ENCODE data around the gene RPSA.
"Not testable (repeated sequence)": the region's sequence is repeated elsewhere in the genome, so short reads cannot be mapped to it uniquely, and the experiment has no call there.

Gene RPSA

DNA sequence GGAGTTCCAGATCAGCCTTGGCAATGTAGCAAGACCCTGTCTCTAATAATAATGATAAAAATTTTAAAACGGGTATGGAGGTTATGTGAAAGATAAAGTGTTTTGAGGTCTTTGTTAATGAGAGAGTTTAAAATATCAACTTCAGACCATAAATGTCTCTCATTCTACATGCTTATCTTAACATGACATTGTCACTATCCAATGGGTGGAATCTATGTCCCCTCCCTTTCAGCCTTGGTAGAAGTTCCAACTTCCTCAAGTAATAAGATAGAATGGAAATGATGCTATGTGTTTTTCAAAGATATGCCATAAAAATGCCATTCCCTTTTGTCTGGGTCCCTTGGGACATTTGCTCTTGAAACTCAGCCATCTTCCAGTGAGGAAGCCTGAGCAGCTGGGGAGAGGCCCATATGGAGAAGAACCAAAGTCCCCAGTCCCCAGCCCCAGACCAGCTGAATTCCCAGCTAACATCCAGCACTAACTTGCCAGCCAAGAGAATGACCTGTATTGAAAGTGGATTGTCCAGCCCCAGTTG is 17.0 kb downstream of the RPSA start:
- no peak for DNase-seq

DNA sequence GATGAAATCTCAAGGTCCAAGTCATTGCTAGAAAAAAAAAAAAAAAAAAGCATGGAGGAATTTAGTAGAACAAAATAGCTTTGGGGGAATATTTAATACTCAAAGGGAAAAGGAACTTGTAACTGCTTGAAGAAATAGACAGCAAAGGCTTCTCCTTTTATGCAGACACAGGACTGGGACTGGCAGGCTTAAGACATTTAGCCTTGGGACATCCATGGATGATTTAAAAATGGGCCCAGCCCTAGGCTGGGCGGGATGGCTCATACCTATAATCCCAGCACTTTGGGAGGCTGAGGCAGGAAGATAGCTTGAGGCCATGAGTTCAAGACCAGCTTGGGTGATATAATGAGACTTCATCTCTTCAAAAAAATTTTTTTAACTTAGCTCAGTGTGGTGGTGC is 19.8 kb downstream of the RPSA start:
- DNase-seq: no peak

DNA sequence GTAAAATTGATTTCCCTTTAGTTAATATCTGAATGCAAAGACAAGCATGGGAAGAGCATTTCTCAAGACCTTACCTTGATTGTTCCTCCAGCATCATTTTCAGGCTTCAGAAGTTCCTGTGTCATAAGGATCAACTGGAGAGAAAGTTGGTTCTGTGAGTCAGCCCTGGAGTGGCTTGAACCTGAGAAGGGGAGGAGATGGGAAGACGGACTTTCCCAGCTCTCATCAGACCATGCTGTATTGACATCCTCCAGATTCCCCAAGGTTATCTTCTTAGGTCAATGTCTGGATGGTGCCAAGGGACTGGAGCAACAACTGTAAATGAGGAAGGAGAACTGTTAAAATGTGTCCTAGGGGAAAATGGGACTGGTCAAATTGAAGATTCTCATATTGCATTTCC is 21.0 kb downstream of the RPSA start:
- DNase-seq: no peak

DNA sequence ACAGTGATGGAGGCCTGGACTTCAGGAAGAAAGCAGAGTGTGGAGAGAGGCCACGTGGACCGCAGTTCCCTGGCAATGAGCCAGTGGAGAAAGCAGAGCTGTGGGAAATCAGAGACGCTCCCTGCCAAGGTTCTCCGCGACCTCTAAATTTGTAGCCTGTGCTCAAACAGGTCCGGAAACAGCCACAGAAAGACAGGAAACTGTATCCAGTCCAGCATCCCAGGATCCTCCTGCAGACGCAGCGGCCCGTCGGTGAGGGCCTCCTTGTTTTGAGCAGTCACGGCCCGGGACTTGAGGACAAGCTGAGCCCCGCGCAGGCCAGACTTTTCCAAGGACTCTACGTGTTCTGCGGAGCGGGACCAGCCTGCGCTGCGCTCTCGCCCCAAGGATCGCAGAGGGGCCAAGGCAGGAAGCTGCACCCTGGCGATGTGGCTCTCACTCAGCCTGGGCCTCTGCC is 22.3 kb downstream of the RPSA start:
- no peak for DNase-seq

DNA sequence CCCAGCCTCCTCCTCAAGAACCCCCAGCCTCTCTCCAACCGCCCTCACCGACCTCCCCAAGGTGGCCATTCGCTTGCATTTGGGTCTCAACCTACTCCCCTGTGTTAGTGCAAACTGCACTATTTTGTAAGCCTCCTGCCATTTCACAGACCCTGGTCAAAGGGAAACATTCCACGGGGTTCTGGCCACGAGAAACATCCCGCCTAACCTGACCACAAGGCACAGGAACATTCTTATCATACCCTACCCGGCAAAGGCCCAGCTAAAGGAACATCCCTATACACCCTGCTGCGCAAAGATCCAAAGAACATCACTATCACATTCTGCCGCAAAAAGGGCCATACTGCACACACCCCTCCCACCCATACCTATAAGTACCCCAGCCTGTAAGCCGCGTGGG is 22.9 kb downstream of the RPSA start:
- DNase-seq: no peak

DNA sequence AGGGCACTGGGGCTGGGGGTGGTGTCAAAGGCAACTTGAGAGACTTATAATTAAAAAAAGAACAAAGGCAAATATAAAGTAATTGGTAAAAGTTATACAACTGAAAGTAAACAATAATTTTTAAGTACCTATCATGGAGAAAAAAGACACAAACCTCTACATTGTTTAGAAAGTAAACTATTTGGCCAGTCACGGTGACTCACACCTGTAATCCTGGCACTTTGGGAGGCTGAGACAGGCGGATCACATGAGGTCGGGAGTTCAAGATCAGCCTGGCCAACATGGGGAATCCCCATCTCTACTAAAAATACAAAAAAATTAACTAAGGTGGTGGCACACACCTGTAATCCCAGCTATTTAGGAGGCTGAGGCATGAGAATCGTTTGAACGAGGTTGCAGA is 25.8 kb downstream of the RPSA start:
- DNase-seq: no peak

DNA sequence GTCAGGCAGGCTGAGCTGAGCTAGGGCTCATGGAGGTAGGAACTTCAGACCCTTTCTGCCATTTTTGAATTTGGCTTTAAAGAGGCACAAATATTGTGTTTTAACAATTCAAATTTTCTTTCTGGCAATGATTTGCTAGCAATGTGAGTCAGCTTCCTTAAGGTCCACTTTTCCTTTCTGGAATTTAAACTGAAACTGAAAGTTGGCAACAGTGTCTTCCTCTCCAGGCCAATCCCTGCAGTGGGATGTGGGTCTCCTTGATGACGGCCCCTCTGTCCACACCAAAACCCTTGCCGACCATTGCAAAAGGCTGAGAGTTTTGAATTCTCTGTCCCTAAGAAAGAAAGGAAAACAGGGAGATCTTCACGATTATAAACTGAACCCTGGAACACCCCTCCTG is 27.1 kb downstream of the RPSA start:
- no peak for DNase-seq

DNA sequence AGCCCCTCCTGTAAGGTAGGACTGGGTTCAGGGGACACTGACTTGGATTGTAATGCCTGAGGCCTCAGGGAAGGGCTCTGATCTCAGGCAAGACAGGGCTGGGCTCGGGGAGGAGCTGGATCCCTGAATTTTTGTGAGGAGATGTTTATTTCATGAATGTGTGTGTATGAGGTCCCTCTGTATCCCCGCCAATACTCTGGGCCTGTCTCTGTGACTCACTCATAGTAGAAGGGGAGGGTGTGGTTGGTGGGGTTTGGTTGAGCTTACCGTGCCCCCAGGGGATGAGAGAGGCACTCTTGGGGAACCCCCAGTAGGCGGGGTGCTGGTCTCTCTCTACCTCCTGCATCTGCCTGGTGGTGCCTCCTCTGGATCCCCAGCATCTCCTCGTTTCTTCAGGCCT is 28.1 kb downstream of the RPSA start:
- DNase-seq: no peak

DNA sequence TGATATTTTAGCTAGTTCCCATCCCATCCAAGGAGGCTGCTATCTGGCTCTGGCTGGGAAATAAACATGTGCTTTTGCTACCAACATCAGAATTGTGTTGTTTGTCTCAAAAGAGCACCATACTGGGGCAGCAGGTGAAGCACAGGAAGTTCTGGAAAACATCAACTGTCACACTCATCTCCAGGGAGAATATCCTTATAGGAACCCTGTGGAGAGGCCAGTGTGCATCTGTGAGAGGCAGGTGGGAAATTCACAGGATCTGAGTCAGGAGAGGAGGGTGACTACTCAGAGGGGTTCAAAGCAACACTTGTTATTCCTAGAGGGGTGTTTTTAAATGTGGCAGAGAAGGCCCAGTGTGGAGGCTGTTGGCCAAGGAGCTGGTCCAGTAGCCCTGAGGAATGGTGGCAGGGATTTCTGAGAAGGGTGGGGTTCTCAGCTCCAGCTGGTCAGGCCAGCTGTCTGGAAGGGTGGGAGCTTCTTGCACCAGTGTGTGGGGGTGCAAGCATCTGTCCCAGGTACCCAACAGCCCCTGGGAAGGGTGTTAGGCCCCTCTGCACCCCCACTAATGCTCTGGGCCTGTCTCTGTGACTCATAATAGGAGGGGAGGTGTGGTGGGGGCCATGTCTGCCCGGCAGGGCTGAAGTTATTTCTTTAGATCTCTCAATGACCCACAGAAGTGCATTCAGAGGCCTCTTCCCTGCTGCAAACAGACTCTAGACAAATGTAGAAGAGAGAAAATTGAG is 28.7 kb downstream of the RPSA start:
- no peak for DNase-seq

DNA sequence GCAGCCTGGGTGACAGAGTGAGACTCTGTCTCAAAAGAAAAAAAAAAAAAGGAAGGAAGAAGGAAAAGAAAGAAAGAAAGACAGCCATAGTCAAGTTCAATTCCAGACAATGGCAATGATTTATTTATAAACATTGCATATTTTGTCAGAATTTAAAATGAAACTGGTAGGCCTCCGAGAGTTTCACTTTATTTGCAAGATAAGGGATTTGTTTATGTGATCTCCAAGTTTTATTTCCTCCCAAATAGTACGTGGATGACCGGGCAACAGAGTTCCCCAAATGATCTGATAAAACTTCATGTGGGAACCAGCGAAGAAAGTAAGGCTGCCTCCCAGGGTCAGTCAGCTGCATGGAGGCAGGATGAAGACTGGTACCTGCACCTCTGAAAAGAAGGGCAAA is 32.4 kb downstream of the RPSA start:
- DNase-seq: no peak

DNA sequence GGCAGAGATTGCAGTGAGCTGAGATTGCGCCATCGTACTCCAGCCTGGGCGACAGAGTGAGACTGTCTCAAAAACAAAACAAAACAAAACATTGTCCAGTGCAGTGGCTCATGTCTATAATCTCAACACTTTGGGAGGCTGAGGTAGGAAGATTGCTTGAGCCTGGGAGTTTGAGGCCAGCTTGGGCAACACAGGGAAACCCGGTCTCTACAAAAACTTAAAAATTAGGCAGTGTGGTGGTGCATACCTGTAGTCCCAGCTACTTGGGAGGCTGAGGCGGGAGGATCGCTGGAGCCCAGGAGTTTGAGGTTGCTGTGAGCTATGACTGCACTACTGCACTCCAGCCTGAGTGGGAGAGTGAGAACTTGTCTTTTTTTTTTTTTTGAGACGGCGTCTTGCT is 33.8 kb downstream of the RPSA start:
- DNase-seq: no peak

DNA sequence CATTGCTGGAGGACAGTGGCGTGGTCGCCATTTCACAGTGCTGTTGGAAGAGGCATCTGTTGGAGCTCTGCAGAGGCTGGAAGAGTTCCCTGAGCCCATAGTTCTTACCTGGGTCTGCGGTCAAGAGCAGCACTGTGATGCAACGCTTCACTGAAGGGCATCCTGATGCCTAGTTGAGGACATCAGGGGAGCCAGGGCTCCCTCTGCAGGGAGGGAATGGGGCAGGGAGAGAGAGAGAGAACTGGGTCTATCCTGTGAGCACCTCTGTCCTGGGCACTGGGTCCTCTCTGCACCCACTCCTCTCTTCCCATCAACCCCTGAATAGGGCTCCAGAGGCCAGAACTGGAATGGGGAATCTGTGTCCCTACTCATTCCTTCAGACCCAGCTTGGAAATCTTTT is 37.0 kb downstream of the RPSA start:
- DNase-seq: no peak

DNA sequence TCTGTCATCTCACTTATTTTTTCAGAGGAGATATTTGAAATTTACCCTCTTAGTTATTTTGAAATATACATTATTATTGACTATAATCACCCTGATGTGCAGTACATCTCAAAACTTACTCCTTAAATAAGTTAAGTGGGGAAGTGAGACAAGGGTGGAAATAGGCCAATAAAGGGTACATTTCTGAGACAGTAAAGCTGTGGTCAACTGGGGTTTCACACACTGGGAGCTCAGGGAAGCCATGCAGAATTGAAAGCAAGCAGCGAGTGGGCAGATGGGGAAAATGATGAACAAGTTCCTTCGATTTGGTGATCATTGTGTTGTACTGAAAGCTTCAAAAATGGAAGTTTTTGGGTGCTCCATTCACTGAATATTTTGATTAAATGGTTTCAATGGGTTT is 39.4 kb downstream of the RPSA start:
- DNase-seq: no peak

DNA sequence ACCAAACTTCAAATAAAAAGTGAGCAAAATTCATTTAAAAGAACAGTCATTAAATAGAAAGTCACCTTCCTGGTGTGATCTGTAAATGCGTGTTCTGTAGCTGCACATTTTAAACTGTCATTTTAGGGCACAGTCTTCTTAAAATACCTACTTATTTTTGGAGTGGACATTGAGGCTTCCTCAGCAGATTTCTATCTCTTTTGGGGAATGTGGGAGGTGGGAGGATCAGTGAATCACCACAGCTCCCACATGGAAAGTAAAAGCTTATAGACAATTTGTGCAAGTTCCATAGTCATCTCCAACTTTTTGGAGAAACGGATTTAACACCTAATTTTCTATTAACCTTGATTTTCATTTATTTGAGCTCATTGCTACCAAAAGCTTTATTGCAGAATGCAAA is 39.9 kb downstream of the RPSA start:
- DNase-seq: no peak

DNA sequence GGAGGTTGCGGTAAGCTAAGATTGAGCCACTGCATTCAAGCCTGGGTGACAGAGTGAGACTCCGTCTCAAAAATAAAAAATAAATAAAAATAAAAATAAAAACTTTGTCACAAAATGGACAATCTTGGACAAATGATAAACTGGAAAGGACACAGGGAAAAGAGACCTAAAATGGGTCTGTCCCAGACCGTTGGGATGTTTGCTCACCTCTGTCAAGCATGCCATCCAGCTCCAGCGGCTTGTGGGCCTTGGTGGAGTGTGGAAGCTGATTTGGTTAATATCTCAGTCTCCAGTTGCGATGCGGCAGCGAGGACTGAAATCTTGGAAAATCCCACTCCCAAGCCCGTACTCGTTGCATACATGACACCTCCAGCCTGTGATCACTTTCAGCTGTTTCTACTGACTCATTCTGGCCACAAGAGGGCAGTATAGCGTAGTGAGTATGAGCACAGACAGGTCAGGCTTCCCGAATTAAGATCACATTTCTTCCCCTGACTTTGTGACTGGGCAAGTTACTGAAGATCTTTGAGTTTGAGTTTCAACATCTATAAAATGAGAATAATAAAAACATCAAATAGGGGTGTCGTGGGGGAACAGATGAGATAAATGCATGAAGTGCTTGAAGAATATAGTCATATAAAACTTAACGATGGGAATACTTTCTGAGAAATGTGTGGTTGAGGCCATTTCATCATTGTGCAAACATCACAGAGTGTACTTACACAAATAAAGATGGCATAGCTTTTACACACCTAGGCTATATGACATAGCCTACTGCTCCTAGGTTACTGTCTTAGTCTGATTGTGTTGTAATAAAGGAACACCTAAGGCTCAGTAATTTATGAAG is 41.3 kb downstream of the RPSA start:
- peak; percentile 48 for DNase-seq

DNA sequence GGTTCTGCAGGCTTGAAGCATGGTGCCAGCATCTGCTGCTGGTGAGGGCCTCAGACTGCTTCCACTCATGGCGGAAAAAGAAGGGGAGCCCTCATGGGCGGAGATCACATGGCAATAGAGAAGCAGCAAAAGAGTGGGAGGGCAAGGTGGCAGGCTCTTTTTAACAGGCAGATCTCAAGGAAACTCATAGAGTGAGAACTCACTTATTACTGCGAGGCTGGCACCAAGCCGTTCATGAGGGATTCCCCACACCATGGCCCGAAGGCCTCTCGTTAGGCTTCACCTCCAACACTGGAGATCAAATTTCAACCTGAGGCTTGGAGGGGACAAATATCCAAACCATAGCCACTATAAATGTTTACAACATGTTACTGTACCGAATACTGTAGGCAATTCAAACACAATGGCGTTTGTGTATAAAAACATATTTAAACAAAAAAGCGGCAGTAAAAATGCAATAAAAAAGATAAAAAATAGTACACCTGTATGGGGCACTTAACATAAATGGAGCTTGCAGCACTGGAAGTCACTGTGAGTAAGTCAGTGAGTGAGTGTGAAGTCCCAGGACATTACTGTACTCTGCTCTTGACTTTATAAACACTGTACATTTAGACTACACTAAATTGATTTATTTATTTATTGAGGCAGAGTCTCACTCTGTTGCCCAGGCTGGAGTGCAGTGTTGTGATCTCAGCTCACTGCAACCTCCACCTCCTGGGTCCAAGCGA is 42.1 kb downstream of the RPSA start:
- no peak for DNase-seq

DNA sequence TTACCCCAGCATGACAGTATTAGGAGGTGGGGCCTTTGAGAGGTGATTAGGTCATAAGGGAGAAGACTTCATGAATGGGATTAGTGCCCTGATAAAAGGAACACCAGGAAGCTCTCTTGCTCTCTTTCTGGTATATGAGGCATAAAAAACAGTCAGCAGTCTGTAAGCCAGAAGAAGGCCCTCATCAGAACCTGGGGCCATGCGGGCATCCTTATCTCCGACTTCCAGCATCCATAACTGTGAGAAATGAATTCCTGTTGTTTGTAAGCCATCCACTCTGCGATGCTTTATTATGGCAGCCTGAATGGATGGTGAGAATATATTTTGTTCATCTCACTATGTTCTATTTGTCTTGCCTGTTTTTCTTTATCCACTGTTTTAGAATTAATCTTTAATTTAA is 43.3 kb downstream of the RPSA start:
- no peak for DNase-seq

DNA sequence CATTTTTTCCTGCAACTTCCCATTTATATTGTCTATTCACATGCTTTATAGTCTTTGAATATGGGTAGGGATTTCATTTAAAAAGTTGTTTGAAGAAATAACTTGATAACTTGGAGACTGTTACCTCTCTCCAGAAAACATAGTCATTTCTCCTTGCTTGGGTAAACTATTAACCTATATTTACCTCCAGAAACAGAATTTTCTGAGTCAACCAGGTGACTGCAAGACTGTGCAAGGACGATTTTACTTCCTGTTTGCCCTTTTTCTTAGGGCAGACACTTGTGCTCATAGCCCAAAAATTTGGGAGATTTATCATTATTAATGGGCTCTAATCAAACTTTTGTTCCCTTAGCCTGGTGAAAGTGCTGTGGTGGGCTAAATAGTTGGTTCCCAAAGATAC is 46.6 kb downstream of the RPSA start:
- DNase-seq: no peak

DNA sequence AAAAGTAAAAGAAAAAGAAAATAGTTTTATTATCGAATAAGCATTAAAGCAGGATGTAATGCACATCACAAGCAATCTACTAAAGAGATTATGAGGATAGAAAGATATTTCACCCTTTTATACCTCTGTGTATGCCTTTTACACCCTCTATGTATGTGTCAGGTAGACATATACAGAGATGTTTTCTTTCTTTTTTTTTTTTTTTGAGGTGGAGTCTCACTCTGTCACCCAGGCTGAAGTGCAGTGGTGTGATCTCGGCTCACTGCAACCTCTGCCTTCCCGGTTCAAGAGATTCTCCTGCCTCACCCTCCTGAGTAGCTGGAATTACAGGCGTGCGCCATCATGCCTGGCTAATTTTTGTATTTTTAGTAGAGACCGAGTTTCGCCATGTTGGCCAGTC is 47.4 kb downstream of the RPSA start:
- DNase-seq: not testable (repeated sequence)

DNA sequence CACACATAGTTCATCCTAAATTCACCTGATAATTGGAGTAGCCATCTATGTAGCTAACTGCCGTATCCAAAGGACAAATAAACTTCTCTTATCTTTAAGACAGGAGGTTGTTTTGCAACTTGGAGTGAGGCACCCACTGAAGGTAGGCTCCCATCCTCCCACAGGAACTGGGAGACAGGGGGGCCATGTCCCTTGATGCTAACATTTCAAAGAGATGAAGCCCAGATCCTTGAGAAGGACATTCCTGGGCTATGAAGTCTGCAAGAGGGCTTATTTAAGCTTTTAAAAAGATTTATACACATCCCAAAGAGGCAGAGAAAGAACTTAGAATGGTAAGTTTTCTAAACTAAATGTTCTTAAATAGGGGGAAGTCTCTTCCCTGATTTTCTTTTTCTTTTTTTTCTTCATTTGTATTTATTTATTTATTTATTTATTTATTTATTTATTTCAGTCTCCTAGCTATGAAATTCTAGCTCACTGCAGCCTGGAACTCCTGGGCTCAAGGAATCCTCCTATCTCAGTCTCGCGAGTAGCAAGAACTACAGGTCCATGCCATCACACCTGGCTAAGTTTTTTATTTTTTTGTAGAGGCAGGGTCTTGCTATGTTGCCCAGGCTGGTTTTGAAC is 48.2 kb downstream of the RPSA start:
- DNase-seq: no peak

DNA sequence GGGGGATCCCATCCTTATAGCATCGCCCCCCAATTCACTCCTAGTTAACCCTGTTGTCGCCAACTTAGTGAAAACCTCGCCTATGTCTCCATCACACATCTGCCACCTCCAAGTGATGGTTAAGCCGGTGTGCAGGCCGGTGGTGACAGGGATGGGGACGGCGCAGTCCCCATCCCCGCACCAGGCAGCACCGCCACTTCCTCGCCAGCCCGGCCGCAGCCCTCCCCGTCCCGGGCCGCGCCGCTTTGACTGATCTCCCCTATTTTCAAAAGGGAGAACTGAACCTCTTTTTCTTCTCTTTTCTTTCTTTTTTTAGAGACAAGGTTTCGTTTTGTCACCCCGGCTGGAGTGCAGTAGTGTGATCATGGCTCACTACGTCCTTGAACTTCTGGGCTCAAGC is 49.6 kb downstream of the RPSA start:
- DNase-seq: no peak

DNA sequence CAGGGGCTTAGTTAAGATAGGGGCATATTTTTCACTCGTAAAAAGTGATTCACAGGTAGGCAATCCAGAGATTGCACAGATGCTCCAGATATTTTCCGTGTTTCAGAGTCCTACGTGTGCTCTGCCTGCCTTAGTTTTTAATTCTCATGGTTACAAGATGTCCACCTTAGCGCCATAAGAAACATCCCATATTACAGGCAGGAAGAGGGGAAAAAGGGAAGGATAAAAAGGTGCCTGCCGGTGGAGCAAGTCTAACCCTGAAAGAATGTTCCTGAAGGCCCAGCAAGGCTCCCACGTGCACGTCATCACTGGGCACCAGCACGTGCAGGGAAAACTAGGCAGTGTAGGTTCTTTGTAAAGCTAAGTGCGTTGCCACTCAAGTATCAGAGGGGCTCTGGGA is 50.8 kb downstream of the RPSA start:
- DNase-seq: no peak

DNA sequence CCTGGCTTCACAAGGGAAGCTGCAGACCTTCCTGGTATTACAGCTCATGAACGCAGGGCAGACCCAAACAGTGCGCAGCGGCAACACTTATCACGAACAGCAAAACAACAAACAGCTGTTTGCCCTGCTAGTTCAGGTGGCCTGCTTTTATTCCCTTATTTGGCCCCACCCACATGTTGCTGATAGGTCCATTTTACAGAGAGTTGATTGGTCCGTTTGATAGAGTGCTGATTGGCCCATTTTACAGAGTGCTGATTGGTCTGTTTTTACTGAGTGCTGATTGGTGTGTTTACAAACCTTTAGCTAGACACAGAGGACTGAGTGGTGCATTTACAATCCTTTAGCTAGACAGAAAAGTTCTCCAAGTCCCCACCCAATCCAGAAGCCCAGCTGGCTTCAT is 52.1 kb downstream of the RPSA start:
- DNase-seq: not testable (repeated sequence)
